Bronchial epithelial cell (primary cell): ENCODE results near the gene ERO1A. TPM values are rescaled to one million over a fixed set of nuclear protein-coding genes. Genes with fewer than 3 reads are reported as not detected.

Source experiments
- DNase-seq: peaks from one replicate; pipeline ENCODE4 v3.0.0-alpha.2; 2010; ENCODE audit warnings: low read depth
- FAIRE-seq: peaks from 2 replicates; lab custom pipeline; 2011; peaks lifted over from hg19 to GRCh38; lab: Jason Lieb, UNC
- H3K27me3 ChIP-seq: 2 replicates; pipeline ENCODE4 v1.5.1; 2011; ENCODE audit warnings: low read length; ENCODE audit not compliant: control insufficient read depth, insufficient read depth
- H3K36me3 ChIP-seq: 2 replicates; pipeline ENCODE4 v1.5.1; 2011; ENCODE audit warnings: low read length; ENCODE audit not compliant: control insufficient read depth, insufficient read depth
- H3K4me3 ChIP-seq: 2 replicates; pipeline ENCODE4 v1.5.1; 2011; ENCODE audit warnings: mild to moderate bottlenecking, low read depth, low read length, control low read depth
- total RNA-seq: library from RNA; depleted of rRNA; stranded (reverse); fragments of >200 nt; gene quantifications from 2 replicates; pipeline ENCODE4 v1.2.1, GENCODE V29; 2014
- TF ChIP-seq, protein P1 (sequence below): IDR thresholded peaks from 2 replicates; pipeline ENCODE4 v1.5.1; 2011; ENCODE audit warnings: mild to moderate bottlenecking, moderate library complexity, low read length, control low read depth, inconsistent platforms; ENCODE audit not compliant: insufficient read depth, severe bottlenecking

Gene ERO1A
- total RNA-seq, 1 donor from 2014 or later = 486 TPM

GRCh38 chr14:52610187-52610586 is 85.2 kb downstream of the ERO1A start:
- no peak for FAIRE-seq

DNA sequence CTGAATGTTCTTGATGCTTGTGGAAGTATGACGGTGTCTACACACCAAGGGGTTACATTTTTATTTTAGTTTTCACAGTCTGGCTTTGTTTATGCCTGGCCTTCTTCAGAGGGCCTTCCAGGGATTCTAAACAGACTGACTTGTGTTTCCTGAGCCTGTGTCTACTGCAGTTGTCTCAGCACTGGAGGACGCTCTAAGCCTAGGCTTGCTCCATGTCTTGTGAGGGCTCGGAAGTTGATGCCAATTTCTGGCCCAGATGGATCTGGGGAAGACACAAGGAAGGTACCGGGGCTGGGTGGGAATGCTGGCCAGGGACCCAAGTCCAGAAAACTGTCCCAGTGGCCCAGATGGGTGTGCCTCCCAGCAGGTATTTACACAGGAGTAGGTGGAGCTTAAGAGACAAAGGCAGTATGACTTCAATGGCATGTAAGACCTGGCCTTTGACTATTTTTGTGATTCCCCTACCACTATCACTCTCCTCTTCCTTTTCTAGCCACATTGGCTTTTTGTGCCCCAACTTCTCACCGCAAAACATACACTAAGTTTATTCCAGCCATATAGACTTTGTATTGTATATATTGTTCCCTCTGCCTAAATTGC is 85.8 kb downstream of the ERO1A start:
- no peak overlapping the region for H3K4me3 ChIP-seq
- DNase-seq = no peak
- H3K36me3 ChIP-seq = no peaks in the 10 kb centered on the region
- TF ChIP-seq, protein P1, sequence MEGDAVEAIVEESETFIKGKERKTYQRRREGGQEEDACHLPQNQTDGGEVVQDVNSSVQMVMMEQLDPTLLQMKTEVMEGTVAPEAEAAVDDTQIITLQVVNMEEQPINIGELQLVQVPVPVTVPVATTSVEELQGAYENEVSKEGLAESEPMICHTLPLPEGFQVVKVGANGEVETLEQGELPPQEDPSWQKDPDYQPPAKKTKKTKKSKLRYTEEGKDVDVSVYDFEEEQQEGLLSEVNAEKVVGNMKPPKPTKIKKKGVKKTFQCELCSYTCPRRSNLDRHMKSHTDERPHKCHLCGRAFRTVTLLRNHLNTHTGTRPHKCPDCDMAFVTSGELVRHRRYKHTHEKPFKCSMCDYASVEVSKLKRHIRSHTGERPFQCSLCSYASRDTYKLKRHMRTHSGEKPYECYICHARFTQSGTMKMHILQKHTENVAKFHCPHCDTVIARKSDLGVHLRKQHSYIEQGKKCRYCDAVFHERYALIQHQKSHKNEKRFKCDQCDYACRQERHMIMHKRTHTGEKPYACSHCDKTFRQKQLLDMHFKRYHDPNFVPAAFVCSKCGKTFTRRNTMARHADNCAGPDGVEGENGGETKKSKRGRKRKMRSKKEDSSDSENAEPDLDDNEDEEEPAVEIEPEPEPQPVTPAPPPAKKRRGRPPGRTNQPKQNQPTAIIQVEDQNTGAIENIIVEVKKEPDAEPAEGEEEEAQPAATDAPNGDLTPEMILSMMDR = no peak
- H3K27me3 ChIP-seq = no peaks in the 10 kb centered on the region
- peak; percentile 66 for FAIRE-seq

More at GRCh38 chr14:52610187-52610586, 85.2 kb downstream of the ERO1A start:
- no peak for DNase-seq
- TF ChIP-seq, protein P1 = no peak
- H3K36me3 ChIP-seq = no peaks in the 10 kb centered on the region
- no peaks in the 10 kb centered on the region for H3K27me3 ChIP-seq
- no peak overlapping the region for H3K4me3 ChIP-seq

GRCh38 chr14:52607061-52607460 is 88.3 kb downstream of the ERO1A start:
- DNase-seq (no peak), FAIRE-seq (no peak)
- no peaks in the 10 kb centered on the region for H3K36me3 ChIP-seq
- TF ChIP-seq, protein P1 = no peak
- H3K27me3 ChIP-seq = no peaks in the 10 kb centered on the region
- H3K4me3 ChIP-seq = no peak overlapping the region

DNA sequence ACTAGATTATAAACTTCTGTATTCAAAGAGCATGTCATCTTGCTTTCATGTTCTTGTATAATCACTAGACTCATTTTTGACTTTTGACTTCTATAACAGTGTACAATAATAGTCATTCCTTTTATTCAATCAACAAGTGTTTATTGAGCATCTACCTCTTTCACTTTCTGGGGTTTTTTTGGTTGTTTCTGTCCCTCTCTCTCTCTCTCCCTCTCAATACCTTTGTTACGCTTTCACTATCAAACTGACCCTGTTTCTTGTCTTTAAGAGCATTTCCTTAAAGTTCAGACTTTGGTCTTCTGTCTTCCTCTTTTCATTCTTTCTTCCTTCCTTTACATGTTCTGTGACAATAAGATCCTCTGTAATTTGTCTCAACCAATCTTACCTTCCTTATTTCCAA is 93.2 kb downstream of the ERO1A start:
- Histone ChIP-seq H3K36me3 (no peaks in the 10 kb centered on the region), H3K4me3 (no peak overlapping the region), H3K27me3 (no peaks in the 10 kb centered on the region)
- no peak for DNase-seq
- TF ChIP-seq, protein P1 = no peak
- FAIRE-seq = no peak

- no peaks in the 10 kb centered on the region for H3K36me3 ChIP-seq
- FAIRE-seq = no peak
- TF ChIP-seq, protein P1 = no peak
Observed at GRCh38 chr14:52599974-52600373, 95.4 kb downstream of the ERO1A start.

DNA sequence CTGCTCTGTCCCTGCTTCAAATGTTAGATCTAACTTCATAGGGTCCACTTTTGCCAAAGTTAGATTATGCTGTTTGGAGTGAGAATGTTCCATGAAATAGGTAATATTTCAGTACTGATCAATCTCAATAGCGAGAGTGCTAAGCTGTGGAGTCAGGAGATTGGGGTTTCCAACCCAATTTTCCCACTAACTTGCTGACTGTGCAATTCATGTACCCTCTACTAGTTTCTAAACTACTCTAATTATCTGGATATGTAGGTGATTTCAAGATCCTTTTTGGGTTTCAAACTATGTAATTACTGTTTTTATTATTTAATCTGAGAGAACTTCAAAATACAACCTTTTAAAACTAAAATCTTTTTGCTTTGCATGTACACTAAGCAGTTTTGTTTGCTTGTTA is 96.8 kb downstream of the ERO1A start:
- TF ChIP-seq, protein P1 = no peak
- DNase-seq (no peak), FAIRE-seq (no peak)
- no peaks in the 10 kb centered on the region for H3K36me3 ChIP-seq
- H3K27me3 ChIP-seq = no peaks in the 10 kb centered on the region
- H3K4me3 ChIP-seq = no peak overlapping the region

More at GRCh38 chr14:52599974-52600373, 95.4 kb downstream of the ERO1A start:
- Histone ChIP-seq H3K4me3 (no peak overlapping the region), H3K27me3 (no peaks in the 10 kb centered on the region)
- DNase-seq = no peak
